Measurements from ENCODE around the gene GFRA1.

Gene GFRA1

GRCh38 chr10:116216676-116217075, 56.3 kb downstream of the GFRA1 start:
- no peak overlapping the region for H3K27ac ChIP-seq (ENCODE audit: extremely low read depth, low read depth, low read length)
- ChIA-PET POLR2A (no interaction called here), CTCF (interaction anchor here (1.2 kb wide), 1 partner anchor 417 kb away, joined by 3 read pairs; no protein-coding TSS in a partner anchor)
- H3K9me3 ChIP-seq (ENCODE audit: control insufficient read depth, insufficient read depth, low read depth, low read length), result no peaks in the 10 kb centered on the region
- peaks cover 10% of the 10 kb centered on the region for H3K4me1 ChIP-seq (ENCODE audit: control insufficient read depth, insufficient read depth, low read length)
- H3K4me3 ChIP-seq (ENCODE audit: low read depth, low read length), result no peak overlapping the region
- TF ChIP-seq ZIC2 (tag by site-specific recombination; IDR thresholded peaks at IDR 0.05) (no peak), MZF1 (tag by site-specific recombination; IDR thresholded peaks at IDR 0.05; ENCODE audit: borderline replicate concordance) (0 out of 2 replicates have a peak, but pooled peaks have one; percentile 42)
- H3K36me3 ChIP-seq (ENCODE audit: control insufficient read depth in 2 of 2, insufficient read depth in 1 of 2, low read length in 2 of 2), result no peaks in the 10 kb centered on the region

- ChIA-PET POLR2A (no interaction called here), CTCF (no interaction called here)
- Histone ChIP-seq H3K36me3 (ENCODE audit: control insufficient read depth in 2 of 2, insufficient read depth in 1 of 2, low read length in 2 of 2) (no peaks in the 10 kb centered on the region), H3K9me3 (ENCODE audit: control insufficient read depth, insufficient read depth, low read depth, low read length) (no peaks in the 10 kb centered on the region), H3K4me1 (ENCODE audit: control insufficient read depth, insufficient read depth, low read length) (peaks cover 13% of the 10 kb centered on the region), H3K4me3 (ENCODE audit: low read depth, low read length) (no peak overlapping the region), H3K27ac (ENCODE audit: extremely low read depth, low read depth, low read length) (no peak overlapping the region)
- TF ChIP-seq ZNF580 (tag by site-specific recombination; IDR thresholded peaks at IDR 0.05), result no peak
- TF ChIP-seq ZNF354C (tag by site-specific recombination; IDR thresholded peaks at IDR 0.05; ENCODE audit: borderline replicate concordance, low read depth), result no peak
Measured at GRCh38 chr10:116215651-116216050, 57.4 kb downstream of the GFRA1 start.

GRCh38 chr10:116211682-116212081, 61.3 kb downstream of the GFRA1 start:
- ChIA-PET CTCF (interaction anchor here (0.6 kb wide), 1 partner anchor 612 kb away, joined by 3 read pairs; no protein-coding TSS in a partner anchor), POLR2A (no interaction called here)
- TF ChIP-seq ZBTB21 (tag by site-specific recombination; IDR thresholded peaks at IDR 0.05), result peak; percentile 46
- no peak for TF ChIP-seq ZNF341 (tag by site-specific recombination; IDR thresholded peaks at IDR 0.05; ENCODE audit: low read depth)
- peak; percentile 46 for TF ChIP-seq ZNF692 (tag by site-specific recombination; IDR thresholded peaks at IDR 0.05)
- no peak for TF ChIP-seq ZNF701 (tag by site-specific recombination; IDR thresholded peaks at IDR 0.05)
- peak; percentile 95 for TF ChIP-seq ATF2 (tag by site-specific recombination; IDR thresholded peaks at IDR 0.05; ENCODE audit: low read depth)
- no peak for TF ChIP-seq ZNF311 (tag by site-specific recombination; IDR thresholded peaks at IDR 0.05; ENCODE audit: borderline replicate concordance)
- TF ChIP-seq ZNF24 (tag by site-specific recombination; IDR thresholded peaks at IDR 0.05), result 0 out of 2 replicates have a peak, but pooled peaks have one; percentile 44
- peak; percentile 66; the same call in 1 of the 2 replicates for TF ChIP-seq ZNF660 (tag by site-specific recombination; IDR thresholded peaks at IDR 0.05)
- TF ChIP-seq ZNF549 (tag by site-specific recombination; IDR thresholded peaks at IDR 0.05), result peak; percentile 53; the same call in 1 of the 2 replicates
- no peak for TF ChIP-seq ZNF48 (tag by site-specific recombination; IDR thresholded peaks at IDR 0.05)
- no peak for TF ChIP-seq ZNF146 (tag by site-specific recombination; IDR thresholded peaks at IDR 0.05)
- no peak for TF ChIP-seq TCF7L2 (IDR thresholded peaks at IDR 0.05; ENCODE audit: borderline replicate concordance, low read depth, low read length)
- TF ChIP-seq KLF7 (tag by site-specific recombination; IDR thresholded peaks at IDR 0.05; ENCODE audit: borderline replicate concordance), result no peak
- TF ChIP-seq ZNF558 (tag by site-specific recombination; IDR thresholded peaks at IDR 0.05), result 0 out of 2 replicates have a peak, but pooled peaks have one; percentile 19
- no peak for TF ChIP-seq ZNF580 (tag by site-specific recombination; IDR thresholded peaks at IDR 0.05)
- TF ChIP-seq ZNF19 (tag by site-specific recombination; IDR thresholded peaks at IDR 0.05; ENCODE audit: low read depth), result no peak
- no peak for TF ChIP-seq ZNF488 (tag by site-specific recombination; IDR thresholded peaks at IDR 0.05)
- no peak for TF ChIP-seq ZNF768 (tag by site-specific recombination; IDR thresholded peaks at IDR 0.05)
- TF ChIP-seq ZNF629 (tag by site-specific recombination; IDR thresholded peaks at IDR 0.05), result peak; percentile 77
- TF ChIP-seq ZNF292 (tag by site-specific recombination; IDR thresholded peaks at IDR 0.05; ENCODE audit: borderline replicate concordance, low read depth), result no peak
- TF ChIP-seq ZBTB49 (tag by site-specific recombination; IDR thresholded peaks at IDR 0.05; ENCODE audit: low read depth), result no peak
- TF ChIP-seq ZNF416 (tag by site-specific recombination; IDR thresholded peaks at IDR 0.05), result no peak

More at GRCh38 chr10:116211682-116212081, 61.3 kb downstream of the GFRA1 start:
- Histone ChIP-seq H3K27ac (ENCODE audit: extremely low read depth, low read depth, low read length) (no peak overlapping the region), H3K4me1 (ENCODE audit: control insufficient read depth, insufficient read depth, low read length) (peaks cover 10% of the 10 kb centered on the region), H3K4me3 (ENCODE audit: low read depth, low read length) (no peak overlapping the region), H3K9me3 (ENCODE audit: control insufficient read depth, insufficient read depth, low read depth, low read length) (no peaks in the 10 kb centered on the region), H3K36me3 (ENCODE audit: control insufficient read depth in 2 of 2, insufficient read depth in 1 of 2, low read length in 2 of 2) (no peaks in the 10 kb centered on the region)

All from HEK293 (cell line).